Ovary (tissue), 3 donors: ENCODE data around the gene GDF15.

Source experiments
- CTCF ChIP-seq, 3 donors: fragments of 450-650 bp in 2 of 3; fragments of 200-600 bp in 1 of 3; IDR thresholded peaks; one replicate each; pipeline versions ENCODE4 v1.5.1 to v1.8.0; 2016 to 2022; ENCODE audit warnings: antibody characterized with exemption in 3 of 3, mild to moderate bottlenecking in 1 of 3
- POLR2A ChIP-seq: fragments of 450-650 bp; IDR thresholded peaks from one replicate; pipeline ENCODE4 v1.6.1; 2017; ENCODE audit warnings: antibody characterized with exemption, mild to moderate bottlenecking, moderate library complexity
- donor health status: DM: no; HTN: no; CAD: no.

GRCh38 chr19:18340990-18341868 lies 44.7 kb upstream of the GDF15 start:
- TF ChIP-seq POLR2A (no peak), CTCF (IDR thresholded peaks at IDR 0.05) (no peak)
